IPS DF 4.7 (cell line): ENCODE data around the gene RHOV.

ENCODE experiments used
- DNase-seq: peaks from one replicate; pipeline ENCODE4 v3.0.0-alpha.2; 2013; ENCODE audit warnings: low spot score; ENCODE audit errors: extremely low read depth

The RHOV gene

DNA sequence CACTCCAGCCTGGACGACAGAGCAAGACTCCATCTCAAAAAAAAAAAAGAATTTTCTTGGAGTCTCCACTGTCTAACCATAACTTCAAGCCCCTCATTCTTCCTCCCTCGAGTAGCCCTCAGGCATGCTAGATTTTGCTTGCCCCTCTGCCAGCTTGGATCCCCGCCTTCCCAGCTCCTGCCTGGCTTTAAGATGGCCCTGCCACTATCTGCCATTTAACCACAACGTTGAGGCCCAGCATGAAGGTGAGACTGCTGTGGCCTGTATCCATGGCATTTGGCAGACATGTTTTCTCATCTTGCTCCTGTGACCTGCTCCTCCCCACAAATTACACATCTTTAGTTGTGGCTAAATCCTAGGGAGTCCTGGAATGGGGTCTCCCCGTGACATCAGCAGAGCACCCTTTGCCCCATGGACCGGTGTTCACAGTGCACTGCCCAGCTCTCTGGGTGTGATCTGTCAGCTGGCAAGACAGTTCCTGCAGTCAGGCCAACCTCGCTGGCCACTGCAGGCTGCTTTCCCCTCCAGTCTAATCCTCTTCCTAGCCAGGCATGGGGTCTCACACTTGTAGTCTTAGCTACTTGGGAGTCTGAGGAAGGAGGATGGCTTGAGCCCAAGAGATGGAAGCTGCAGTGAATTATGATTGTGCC lies 30.6 kb upstream of the RHOV start:
- DNase-seq = no peak

DNA sequence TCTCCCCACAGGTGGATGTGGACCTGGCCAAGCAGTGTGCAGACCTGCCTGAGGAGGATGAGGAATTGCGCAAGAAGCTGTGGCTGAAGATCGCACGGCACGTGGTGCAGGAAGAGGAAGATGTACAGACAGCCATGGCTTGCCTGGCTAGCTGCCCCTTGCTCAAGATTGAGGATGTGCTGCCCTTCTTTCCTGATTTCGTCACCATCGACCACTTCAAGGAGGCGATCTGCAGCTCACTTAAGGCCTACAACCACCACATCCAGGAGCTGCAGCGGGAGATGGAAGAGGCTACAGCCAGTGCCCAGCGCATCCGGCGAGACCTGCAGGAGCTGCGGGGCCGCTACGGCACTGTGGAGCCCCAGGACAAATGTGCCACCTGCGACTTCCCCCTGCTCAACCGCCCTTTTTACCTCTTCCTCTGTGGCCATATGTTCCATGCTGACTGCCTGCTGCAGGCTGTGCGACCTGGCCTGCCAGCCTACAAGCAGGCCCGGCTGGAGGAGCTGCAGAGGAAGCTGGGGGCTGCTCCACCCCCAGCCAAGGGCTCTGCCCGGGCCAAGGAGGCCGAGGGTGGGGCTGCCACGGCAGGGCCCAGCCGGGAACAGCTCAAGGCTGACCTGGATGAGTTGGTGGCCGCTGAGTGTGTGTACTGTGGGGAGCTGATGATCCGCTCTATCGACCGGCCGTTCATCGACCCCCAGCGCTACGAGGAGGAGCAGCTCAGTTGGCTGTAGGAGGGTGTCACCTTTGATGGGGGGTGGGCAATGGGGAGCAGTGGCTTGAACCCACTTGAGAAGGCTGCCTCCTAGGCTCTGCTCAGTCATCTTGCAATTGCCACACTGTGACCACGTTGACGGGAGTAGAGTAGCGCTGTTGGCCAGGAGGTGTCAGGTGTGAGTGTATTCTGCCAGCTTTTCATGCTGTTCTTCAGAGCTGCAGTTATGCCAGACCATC lies 28.8 kb upstream of the RHOV start:
- DNase-seq = no peak

DNA sequence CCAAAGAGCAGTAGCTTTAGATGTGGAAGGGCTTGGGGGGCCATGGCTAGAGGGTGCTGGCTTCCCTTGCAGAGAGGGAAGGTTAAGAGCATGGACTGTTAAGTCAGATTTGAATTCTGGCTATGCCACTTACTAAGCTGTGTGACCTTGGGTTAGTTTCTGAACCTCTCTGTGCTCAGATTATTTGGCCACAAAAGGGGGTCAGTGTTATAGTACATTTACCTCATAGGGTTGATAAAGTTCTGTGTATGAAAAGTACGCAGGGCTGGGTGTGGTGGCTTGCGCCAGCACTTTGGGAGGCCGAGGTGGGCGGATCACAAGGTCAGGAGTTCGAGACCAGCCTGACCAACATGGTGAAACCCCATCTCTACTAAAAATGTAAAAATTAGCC lies 27.0 kb upstream of the RHOV start:
- DNase-seq = no peak

DNA sequence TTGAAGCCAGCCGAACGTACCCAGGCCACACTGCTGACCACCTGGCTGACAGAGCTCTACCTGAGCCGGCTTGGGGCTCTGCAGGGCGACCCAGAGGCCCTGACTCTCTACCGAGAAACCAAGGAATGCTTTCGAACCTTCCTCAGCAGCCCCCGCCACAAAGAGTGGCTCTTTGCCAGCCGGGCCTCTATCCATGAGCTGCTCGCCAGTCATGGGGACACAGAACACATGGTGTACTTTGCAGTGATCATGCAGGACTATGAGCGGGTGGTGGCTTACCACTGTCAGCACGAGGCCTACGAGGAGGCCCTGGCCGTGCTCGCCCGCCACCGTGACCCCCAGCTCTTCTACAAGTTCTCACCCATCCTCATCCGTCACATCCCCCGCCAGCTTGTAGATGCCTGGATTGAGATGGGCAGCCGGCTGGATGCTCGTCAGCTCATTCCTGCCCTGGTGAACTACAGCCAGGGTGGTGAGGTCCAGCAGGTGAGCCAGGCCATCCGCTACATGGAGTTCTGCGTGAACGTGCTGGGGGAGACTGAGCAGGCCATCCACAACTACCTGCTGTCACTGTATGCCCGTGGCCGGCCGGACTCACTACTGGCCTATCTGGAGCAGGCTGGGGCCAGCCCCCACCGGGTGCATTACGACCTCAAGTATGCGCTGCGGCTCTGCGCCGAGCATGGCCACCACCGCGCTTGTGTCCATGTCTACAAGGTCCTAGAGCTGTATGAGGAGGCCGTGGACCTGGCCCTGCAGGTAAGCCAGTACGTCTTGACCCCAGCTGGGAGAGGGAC lies 26.4 kb upstream of the RHOV start:
- no peak for DNase-seq

DNA sequence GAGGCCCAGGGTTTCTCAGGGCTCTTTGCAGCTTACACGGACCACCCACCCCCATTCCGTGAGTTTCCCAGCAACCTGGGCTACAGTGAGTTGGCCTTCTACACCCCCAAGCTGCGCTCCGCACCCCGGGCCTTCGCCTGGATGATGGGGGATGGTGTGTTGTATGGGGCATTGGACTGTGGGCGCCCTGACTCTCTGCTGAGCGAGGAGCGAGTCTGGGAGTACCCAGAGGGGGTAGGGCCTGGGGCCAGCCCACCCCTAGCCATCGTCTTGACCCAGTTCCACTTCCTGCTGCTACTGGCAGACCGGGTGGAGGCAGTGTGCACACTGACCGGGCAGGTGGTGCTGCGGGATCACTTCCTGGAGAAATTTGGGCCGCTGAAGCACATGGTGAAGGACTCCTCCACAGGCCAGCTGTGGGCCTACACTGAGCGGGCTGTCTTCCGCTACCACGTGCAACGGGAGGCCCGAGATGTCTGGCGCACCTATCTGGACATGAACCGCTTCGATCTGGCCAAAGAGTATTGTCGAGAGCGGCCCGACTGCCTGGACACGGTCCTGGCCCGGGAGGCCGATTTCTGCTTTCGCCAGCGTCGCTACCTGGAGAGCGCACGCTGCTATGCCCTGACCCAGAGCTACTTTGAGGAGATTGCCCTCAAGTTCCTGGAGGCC lies 25.6 kb upstream of the RHOV start:
- DNase-seq = no peak

DNA sequence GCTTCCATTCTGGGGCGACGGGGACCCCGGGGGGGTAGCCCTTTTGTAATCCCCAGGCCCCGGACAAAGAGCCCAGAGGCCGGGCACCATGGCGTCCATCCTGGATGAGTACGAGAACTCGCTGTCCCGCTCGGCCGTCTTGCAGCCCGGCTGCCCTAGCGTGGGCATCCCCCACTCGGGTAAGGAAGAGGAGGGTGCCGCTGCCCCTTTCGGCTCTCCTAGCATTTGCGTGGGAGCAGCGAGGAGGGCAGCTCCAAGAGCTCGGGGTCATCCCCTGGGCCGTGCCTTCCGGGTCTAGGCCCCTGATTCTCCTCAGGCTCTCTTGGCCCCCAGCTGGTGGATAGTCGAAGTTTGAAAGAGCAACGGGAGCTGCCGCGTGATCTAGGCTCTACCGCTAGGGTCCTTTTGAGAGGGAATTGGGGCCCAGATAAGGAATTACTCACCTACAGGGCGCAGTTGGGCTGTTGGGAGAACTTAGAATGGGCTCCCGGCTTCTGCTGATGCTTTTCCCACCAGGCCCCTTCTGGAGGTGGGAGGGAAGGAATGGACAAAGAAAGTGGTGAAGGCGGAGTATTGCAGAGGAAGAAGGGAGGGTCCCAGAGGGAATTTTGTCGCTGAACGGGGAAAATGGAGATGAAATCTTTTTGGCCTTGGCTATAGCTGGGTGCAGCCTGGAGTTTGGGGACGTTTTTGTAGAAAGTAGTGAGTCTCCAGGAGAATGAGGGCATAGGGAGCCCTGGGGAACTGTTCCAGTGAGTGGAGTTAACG lies 20.8 kb upstream of the RHOV start:
- no peak for DNase-seq

DNA sequence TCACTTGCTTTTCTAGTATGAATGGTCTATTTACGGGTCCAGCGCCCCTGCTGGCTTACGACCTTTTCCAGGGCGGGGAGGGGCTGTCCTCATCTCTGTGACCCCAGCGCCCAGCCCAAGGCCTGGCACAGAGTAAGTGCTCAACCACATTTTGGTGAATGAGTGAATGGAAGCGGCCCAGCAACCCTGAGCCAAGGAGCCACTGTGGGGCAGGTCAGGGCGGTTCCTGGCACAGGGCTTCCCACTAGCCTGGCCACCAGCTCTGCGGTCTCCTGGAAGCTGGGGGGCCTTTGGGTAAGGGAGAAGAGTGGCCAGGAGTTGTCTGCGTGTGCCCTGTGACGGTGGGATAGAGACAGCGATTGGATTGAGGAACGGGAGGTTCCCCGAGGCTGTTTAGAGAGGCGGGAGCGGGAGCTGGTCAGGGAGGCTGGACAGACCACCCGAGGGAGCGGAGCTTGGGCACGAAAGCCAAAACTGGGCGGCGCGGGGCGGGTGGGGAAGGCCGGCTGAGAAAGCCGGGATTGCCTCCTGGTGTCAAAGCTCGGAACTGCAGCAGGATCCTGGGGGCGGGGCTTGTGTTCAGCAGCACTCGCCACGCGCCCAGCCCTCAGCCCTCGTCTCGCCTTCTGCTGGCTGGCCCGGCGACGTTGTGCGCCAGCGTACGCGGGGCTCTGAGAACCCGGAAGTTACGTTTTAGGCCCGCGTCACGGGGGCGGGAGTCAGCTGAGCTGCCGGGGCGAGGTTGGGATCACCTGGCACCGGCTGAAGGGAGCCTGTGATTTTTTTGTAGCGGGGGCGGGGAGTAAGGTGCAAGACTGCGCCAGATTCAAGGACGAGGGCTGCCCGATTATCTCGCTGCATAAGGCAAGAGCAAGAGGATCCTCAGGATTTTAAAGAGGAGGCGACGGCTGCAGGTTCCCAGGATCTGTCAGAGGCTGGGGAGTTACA lies 20.0 kb upstream of the RHOV start, which contains the start of gene VPS18:
Gene VPS18, plus strand, starts transcription at position 718 of the 948 bp plus-strand sequence. CDS start 319 bp downstream, outside the sequence.
- DNase-seq = no peak

DNA sequence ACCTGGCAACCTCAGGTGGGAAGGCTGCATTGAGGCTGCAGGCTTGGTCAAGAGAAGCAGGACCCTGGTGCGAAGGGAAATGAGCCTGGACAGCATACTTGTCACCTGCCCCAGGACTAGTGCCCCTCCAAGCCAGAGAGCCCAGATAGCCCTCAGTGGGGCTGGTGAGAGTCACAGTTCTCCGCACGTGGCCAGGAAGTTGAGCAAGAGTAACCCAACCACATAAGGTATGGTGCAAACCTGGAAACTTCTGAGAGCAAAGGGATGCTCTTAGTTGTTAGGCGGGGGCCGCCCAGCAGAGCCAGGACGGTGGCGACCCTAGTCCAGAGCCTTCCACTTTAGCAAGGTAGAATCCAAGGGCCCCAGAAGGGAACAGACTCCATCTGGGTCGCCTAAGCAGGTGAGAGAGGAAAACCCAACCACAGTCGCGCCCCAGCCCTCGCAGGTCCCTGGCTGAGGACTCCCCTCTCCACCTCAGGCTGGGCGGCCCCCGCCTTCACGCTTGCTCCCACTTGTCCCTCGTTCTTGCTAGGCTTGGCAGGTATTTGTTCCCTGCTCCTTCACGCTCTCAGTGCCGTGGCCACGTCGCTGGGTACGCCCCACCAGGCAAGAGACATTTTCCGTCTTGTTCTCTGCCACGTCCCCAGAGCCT lies 19.1 kb upstream of the RHOV start:
- no peak for DNase-seq

DNA sequence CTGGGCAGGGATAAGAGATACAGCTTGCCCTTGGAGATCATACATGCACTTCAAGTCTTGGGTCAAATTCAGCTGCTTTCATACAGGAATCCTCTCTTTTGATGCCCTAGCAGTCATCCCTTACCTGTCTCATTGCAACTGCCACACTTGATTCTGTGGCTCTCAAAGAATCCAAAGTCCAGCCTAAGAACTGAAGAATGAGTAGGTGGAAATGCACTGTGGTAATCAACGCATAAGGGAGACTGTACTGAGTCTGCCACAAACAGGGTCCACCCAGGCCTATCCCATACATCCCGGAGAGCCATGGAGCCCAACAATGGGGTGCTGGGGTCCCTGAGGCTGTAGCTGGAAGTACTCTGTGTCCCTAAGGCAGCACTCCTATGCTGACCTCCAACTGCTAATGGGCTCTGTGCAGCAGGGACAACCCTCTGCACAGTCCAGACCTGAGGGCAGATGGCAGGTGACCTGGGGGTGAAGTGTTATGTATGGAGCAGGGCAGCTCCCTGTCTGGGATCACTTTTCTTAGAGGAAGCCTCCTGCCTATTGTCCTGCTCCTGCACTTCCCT lies 18.5 kb upstream of the RHOV start:
- no peak for DNase-seq

DNA sequence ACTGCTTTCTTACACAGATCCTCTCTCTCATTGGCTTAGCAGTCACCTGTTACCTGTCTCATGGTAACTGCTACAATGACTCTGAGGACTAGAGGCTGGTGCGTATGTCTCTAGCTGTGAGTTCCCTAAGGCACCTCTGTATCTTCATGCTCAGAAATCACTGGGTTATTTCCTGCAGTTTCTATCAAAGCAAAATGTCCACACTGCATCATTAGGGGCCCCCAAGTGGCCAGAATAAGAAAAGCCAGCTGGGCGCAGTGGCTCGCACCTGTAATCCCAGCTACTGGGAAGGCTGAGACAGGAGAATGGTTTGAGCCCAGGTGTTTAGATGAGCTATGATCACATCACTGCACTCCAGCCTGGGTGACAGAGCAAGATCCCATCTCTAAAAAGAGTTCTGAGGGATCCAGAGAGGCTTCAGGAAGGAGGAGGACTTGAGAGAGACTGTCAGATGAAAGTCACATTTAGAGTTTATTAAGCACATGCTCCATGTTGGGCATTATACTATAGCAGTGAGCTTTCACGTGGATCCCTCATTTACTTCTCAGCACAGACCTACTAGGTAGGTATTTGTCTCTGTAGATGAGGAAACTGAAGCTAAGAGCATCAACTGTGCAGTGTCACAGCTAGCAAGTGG lies 17.9 kb upstream of the RHOV start:
- DNase-seq = no peak

DNA sequence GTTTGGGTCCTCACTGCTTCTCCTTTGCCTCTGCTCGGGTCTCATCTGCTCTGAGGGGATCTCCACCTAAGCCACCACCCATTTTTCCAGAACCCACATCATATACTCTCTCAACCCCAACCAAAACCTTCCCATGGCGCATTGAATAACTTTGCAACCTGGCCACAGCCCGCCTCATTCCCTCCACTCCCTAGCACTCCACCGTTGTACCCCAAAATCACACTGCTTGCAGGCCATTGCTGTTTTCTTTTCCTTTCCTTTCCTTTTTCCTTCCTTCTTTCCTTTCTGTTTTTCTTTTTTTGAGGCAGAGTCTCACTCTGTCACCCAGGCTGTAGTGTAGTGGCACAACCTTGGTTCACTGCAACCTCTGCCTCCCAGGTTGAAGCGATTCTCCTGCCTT lies 17.1 kb upstream of the RHOV start:
- DNase-seq = no peak

DNA sequence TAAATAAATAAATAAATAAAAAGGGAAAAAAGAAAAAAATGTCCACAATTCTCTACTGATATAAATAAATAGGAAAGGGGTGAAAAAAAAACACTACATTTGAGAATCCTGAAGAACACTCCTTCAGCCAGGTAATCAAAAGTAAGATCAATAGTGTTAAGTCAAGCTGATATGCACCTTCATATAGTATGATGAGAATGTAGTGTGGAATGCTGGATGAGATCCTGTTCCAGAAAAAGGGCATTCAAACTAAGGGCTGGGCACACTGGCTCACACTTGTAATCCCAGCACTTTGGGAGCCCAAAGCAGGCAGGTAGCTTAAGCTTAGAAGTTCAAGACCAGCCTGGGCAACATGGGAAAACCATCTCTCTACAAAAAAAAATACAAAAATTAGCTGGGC lies 15.1 kb upstream of the RHOV start:
- DNase-seq = no peak

DNA sequence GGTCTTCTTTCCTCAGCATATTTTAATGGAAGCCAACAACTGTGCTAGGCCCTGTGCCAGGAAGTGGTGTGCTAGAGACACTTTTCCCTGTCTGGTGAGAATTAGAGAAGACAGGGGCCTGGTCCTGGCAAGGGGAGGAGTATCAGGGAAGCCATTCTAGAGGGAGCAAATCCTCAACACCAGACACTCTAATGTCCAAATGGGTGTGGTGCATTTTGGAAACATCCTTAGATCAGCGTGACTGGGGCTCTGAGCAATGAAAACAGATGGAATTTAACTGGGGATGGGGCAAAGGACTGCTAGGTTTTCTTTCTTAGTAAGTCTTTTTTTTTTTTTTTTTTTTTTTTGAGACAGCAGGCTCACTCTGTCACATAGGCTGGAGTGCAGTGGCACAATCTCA lies 12.6 kb upstream of the RHOV start:
- DNase-seq = no peak

DNA sequence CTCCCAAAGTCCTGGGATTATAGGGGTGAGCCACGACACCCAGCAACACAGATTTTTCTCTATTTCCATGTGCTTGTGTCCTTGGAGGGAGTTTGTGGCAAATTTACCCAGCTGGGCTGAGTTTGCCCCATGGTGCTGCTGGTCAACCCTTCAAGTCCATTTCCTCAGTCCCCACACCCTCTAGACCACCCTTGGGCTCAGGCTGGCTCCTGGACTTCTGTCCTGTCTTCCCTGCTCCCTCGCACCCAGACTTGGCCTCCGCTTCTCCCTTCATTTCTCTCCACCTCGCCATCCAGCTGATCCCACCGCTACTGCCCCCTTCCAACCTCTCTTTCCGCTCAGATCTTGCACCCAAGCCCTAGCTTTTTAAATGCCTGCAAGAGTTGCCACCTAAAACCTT lies 7.3 kb upstream of the RHOV start:
- no peak for DNase-seq

DNA sequence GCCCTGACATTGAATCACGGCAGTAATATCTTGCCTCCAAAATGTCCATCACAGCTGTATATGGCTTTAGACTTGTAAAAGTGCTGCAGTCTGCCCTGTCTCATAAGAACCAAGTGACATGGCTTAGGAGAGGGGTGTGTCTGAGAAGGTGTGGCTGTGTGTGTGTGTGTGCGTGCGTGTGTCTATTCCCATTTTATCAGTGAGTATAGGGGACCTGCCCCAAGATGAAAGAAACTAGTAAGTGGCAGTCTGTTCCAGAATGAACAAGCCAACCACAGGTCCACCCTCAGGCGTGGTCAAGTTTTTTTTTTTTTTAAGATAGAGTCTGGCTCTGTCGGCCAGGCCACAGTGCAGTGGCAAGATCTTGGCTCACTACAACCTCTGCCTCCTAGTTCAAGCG lies 5.6 kb upstream of the RHOV start:
- DNase-seq = no peak

DNA sequence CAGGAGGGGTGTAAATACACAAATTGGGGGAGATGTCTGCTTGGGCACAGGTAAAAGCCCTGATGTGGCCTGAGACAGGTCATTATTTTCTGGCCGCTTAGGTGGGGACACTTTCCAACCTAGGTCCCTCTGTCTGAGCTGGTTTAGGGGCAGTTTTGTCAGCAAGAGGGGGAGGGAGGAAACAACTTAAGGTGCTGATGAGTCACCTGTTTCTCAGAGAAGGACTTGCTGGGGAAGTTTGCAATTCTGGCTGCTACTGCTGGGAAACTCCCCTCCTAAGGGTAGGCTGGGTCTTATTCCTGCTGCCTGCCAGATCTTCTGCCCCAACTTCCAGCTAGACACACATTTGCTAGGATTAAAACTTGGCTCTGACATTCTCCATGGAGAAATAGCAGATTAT lies 4.8 kb upstream of the RHOV start:
- DNase-seq = no peak

DNA sequence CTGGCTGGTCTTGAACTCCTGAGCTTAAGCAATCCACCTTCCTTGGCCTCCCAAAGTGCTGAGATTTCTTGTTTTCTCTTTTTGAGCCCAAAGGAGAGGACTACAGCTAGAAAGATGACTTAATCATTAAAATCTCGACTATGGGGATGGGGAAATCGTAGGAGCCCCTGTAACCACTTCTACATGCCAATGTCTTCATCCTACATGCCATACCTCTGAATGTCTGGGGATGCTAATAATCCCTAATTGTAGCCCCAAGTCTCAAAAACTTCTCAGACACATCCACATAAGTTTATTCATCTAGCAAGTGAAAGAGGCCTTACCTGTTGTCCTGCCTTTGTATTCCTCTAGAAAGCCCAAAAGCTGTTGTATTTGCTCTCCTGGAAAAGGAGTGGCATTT lies 3.7 kb upstream of the RHOV start:
- DNase-seq = no peak
